Gastroesophageal sphincter (tissue), 4 donors: ENCODE data around the gene AP1S1. TPM values are rescaled to one million over a fixed set of nuclear protein-coding genes. Genes with fewer than 3 reads are reported as not detected.

Experiments used
- ATAC-seq: fragments of 150-250 bp; one replicate; pipeline ENCODE4 v1.9.1; 2016; ENCODE audit warnings: mild to moderate bottlenecking, moderate library complexity
- H3K27ac ChIP-seq, 4 donors: fragments of 200-600 bp; sonication (generic) in 3 of 4; 1 replicate in 3 of 4; 2 replicates in 1 of 4; pipeline ENCODE4 v1.5.1; 2016 to 2019
- H3K27me3 ChIP-seq: fragments of 200-600 bp; sonication (generic); one replicate; pipeline ENCODE4 v1.5.1; 2019
- H3K36me3 ChIP-seq, 2 donors: fragments of 200-600 bp; sonication (generic); one replicate each; pipeline ENCODE4 v1.5.1; 2019; ENCODE audit warnings: control low read depth in 1 of 2
- H3K4me1 ChIP-seq, 3 donors: fragments of 200-600 bp; sonication (generic); 1 replicate in 2 of 3; 2 replicates in 1 of 3; pipeline ENCODE4 v1.5.1; 2016 to 2019; ENCODE audit warnings: control low read depth in 2 of 3
- H3K4me3 ChIP-seq, 2 donors: fragments of 200-600 bp; sonication (generic); one replicate each; pipeline ENCODE4 v1.5.1; 2019; ENCODE audit warnings: mild to moderate bottlenecking in 1 of 2, moderate library complexity in 1 of 2
- H3K9me3 ChIP-seq, 3 donors: fragments of 200-600 bp; sonication (generic); one replicate each; pipeline ENCODE4 v1.5.1; 2017 to 2019; ENCODE audit warnings: control low read depth in 2 of 3
- CTCF ChIP-seq, 4 experiments: fragments of 200-600 bp in 2 of 4; fragments of 450-650 bp in 2 of 4; sonication (generic) in 1 of 4; IDR thresholded peaks; one replicate each; pipeline ENCODE4 v1.5.1; 2017 to 2019; ENCODE audit warnings: antibody characterized with exemption in 4 of 4, mild to moderate bottlenecking in 2 of 4, moderate library complexity in 2 of 4
- EP300 ChIP-seq: sonication (generic); formaldehyde crosslinking; IDR thresholded peaks from one replicate; pipeline ENCODE4 v1.6.1; 2017; ENCODE audit warnings: antibody characterized with exemption, mild to moderate bottlenecking
- POLR2A ChIP-seq, 2 donors: fragments of 450-650 bp; IDR thresholded peaks; one replicate each; pipeline ENCODE4 v1.6.1; 2017; ENCODE audit warnings: antibody characterized with exemption in 2 of 2, mild to moderate bottlenecking in 2 of 2, moderate library complexity in 1 of 2
- POLR2AphosphoS5 ChIP-seq: sonication (generic); formaldehyde crosslinking; IDR thresholded peaks from one replicate; pipeline ENCODE4 v1.6.1; 2017; ENCODE audit warnings: antibody characterized with exemption
- WGBS, 2 donors: methylation state at CpG; one replicate each; pipeline ENCODE4 v1.1.5; 2018; ENCODE audit warnings: low coverage in 1 of 2; 5-methylcytosine and 5-hydroxymethylcytosine counted together
- total RNA-seq, 4 donors: library from RNA; depleted of rRNA; stranded (reverse); fragments of >200 nt; gene quantifications; one replicate each; pipeline ENCODE4 v1.1.0, GENCODE V29; 2016

AP1S1 gene
- total RNA-seq, 4 donors from 2014 or later: 21.9 to 69.5 (median 34.3) TPM

- ATAC-seq: no peak
- no peaks in the 10 kb centered on the region for H3K9me3 ChIP-seq
- TF ChIP-seq EP300 (no peak), POLR2AphosphoS5 (no peak), POLR2A (IDR thresholded peaks at IDR 0.05) (no peak), CTCF (IDR thresholded peaks at IDR 0.05) (no peak)
- H3K27ac ChIP-seq: no peak overlapping the region
- H3K4me1 ChIP-seq: peaks cover 0 to 2% (median 0%) of the 10 kb centered on the region in 3 donors
- whole genome bisulfite sequencing, 2 donors: 26 to 37% methylated on average over 3 to 5 of the region's 5 CpGs
- H3K4me3 ChIP-seq: no peak overlapping the region
- no peaks in the 10 kb centered on the region for H3K36me3 ChIP-seq
- peaks cover 78% of the 10 kb centered on the region for H3K27me3 ChIP-seq
These were observed 31.1 kb downstream of the AP1S1 start for GRCh38 chr7:101185258-101185839.

GRCh38 chr7:101186194-101186593 lies 31.9 kb downstream of the AP1S1 start:
- H3K4me1 ChIP-seq: no peaks in the 10 kb centered on the region
- ATAC-seq: no peak
- WGBS, 2 donors: 41 to 43% methylated on average over 4 to 6 of the region's 6 CpGs
- H3K4me3 ChIP-seq: no peak overlapping the region
- H3K36me3 ChIP-seq: no peaks in the 10 kb centered on the region
- no peaks in the 10 kb centered on the region for H3K9me3 ChIP-seq
- H3K27me3 ChIP-seq: peaks cover 70% of the 10 kb centered on the region
- no peak overlapping the region for H3K27ac ChIP-seq
- TF ChIP-seq POLR2AphosphoS5 (no peak), CTCF (IDR thresholded peaks at IDR 0.05) (no peak), EP300 (no peak), POLR2A (IDR thresholded peaks at IDR 0.05) (no peak)

GRCh38 chr7:101186844-101187428 lies 32.7 kb downstream of the AP1S1 start:
- Histone ChIP-seq H3K9me3 (no peaks in the 10 kb centered on the region), H3K4me1 (no peaks in the 10 kb centered on the region), H3K27me3 (peaks cover 62% of the 10 kb centered on the region), H3K27ac (no peak overlapping the region), H3K4me3 (no peak overlapping the region), H3K36me3 (no peaks in the 10 kb centered on the region)
- TF ChIP-seq POLR2AphosphoS5 (no peak), EP300 (no peak), CTCF (IDR thresholded peaks at IDR 0.05) (no peak), POLR2A (IDR thresholded peaks at IDR 0.05) (no peak)
- 89 to 90% methylated on average over 2 to 4 of the region's 4 CpGs for WGBS, 2 donors
- no peak for ATAC-seq

GRCh38 chr7:101189109-101189508 lies 34.8 kb downstream of the AP1S1 start:
- no peak for TF ChIP-seq POLR2A (IDR thresholded peaks at IDR 0.05)
- no peak for TF ChIP-seq POLR2AphosphoS5
- Histone ChIP-seq H3K27ac (no peak overlapping the region), H3K4me1 (peaks cover 0 to 6% (median 0%) of the 10 kb centered on the region in 3 donors), H3K36me3 (no peaks in the 10 kb centered on the region), H3K27me3 (peaks cover 52% of the 10 kb centered on the region), H3K4me3 (no peak overlapping the region), H3K9me3 (no peaks in the 10 kb centered on the region)
- WGBS, 2 donors: 0 to 77% methylated on average over 1 to 8 of the region's 8 CpGs
- no peak for ATAC-seq

GRCh38 chr7:101195884-101196283 lies 41.6 kb downstream of the AP1S1 start:
- peaks cover 76% of the 10 kb centered on the region for H3K27me3 ChIP-seq
- WGBS, 2 donors: no CpG with 5 or more reads among the region's 17 CpGs
- ATAC-seq: no peak

More at GRCh38 chr7:101195884-101196283, 41.6 kb downstream of the AP1S1 start:
- Histone ChIP-seq H3K4me1 (peaks cover 0 to 6% (median 0%) of the 10 kb centered on the region in 3 donors), H3K36me3 (no peaks in the 10 kb centered on the region), H3K9me3 (no peaks in the 10 kb centered on the region), H3K27ac (no peak overlapping the region), H3K4me3 (no peak overlapping the region)
- no peak for TF ChIP-seq POLR2A (IDR thresholded peaks at IDR 0.05)
- TF ChIP-seq CTCF (IDR thresholded peaks at IDR 0.05): no peak
- TF ChIP-seq POLR2AphosphoS5: no peak
- TF ChIP-seq EP300: no peak
